ENCODE results near the gene CAMTA1. TPM values are rescaled to one million over a fixed set of nuclear protein-coding genes. Genes with fewer than 3 reads are reported as not detected.

The CAMTA1 gene
- total RNA-seq, 5 donors from 2014 or later (not counting 1 experiment from before 2014, with no cell fraction given), result 29.7 to 37.4 (median 34.6) TPM

DNA sequence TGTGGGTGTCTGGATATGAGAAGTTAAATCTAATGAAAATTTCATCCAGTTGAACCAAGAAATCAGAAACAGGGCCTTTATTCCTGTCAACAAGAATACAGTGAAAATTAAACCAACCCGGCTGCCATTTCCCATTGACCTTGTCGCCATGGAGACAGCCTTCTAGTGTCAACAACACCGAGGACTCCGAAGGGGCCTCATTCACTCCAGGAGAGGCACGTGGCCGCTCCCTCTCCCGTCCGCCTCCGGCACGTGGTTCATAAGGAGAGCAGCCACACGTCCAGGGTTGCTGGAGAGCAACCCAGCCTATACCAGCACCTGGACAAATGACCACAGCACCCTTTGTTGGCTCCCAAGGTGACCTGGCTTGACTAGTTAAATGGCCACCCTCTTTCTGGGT, 865.5 kb downstream of the CAMTA1 start:
- CTCF ChIA-PET, result no interaction called here
- ATAC-seq (replicated peaks in 1 of 4) (no peak), DNase-seq (no peak)
- Histone ChIP-seq H3K4me3 (ENCODE audit: control insufficient read depth in 1 of 2, extremely low read depth in 1 of 2, low read length in 1 of 2) (no peak overlapping the region), H3K9me3 (no peaks in the 10 kb centered on the region), H3K4me1 (ENCODE audit: control insufficient read depth in 1 of 2, extremely low read depth in 1 of 2, insufficient read depth in 2 of 2, low read length in 2 of 2) (peaks cover 0 to 4% of the 10 kb centered on the region in 2 experiments), H3K27ac (ENCODE audit: low read length) (no peak overlapping the region), H3K36me3 (ENCODE audit: control insufficient read depth in 2 of 2, extremely low read depth in 1 of 2, insufficient read depth in 1 of 2, low read length in 1 of 2) (no peaks in the 10 kb centered on the region), H3K27me3 (replicated peaks in 1 of 2; ENCODE audit: control insufficient read depth in 2 of 2, extremely low read depth in 1 of 2, insufficient read depth in 2 of 2, low read length in 1 of 2) (peaks cover 0 to 30% of the 10 kb centered on the region in 2 experiments)
- H3K4me1 Mint-ChIP-seq, result peaks cover 0 to 2% (median 0%) of the 10 kb centered on the region in 3 donors
- peaks cover 0 to 8% of the 10 kb centered on the region in 2 donors for H3K27me3 Mint-ChIP-seq
- WGBS (ENCODE audit: insufficient coverage), result 73% methylated on average over 3 of the region's 11 CpGs
- H3K36me3 Mint-ChIP-seq, result no peaks in the 10 kb centered on the region
- no peak overlapping the region for H3K27ac Mint-ChIP-seq
- no peaks in the 10 kb centered on the region for H3K9me3 Mint-ChIP-seq
- POLR2A ChIA-PET, result no interaction called here
- H3K4me3 Mint-ChIP-seq, result no peak overlapping the region

DNA sequence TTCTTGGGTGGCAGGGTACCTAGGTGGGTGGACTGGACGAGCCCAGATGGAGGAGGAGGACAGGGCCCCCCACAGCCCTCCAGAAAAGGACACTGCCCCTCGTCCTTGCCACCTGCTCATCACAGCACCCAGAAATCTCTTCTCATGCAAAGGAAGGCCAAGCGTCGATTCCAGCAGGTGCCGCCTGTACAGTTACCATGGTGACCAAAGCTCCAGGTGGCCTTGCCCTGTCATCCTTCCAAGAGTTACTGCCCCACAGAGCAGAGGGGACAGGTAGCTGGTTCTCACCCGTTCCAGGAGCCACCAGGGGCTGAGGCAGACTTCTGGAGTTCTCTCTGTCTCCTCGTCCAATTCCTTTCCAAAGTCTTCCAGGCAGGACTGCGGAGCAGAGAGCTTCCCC, 865.9 kb downstream of the CAMTA1 start:
- ChIA-PET POLR2A (no interaction called here), CTCF (no interaction called here)
- Histone ChIP-seq H3K27me3 (replicated peaks in 1 of 2; ENCODE audit: control insufficient read depth in 2 of 2, extremely low read depth in 1 of 2, insufficient read depth in 2 of 2, low read length in 1 of 2) (peaks cover 0 to 30% of the 10 kb centered on the region in 2 experiments), H3K9me3 (no peaks in the 10 kb centered on the region), H3K27ac (ENCODE audit: low read length) (no peak overlapping the region), H3K36me3 (ENCODE audit: control insufficient read depth in 2 of 2, extremely low read depth in 1 of 2, insufficient read depth in 1 of 2, low read length in 1 of 2) (no peaks in the 10 kb centered on the region), H3K4me1 (ENCODE audit: control insufficient read depth in 1 of 2, extremely low read depth in 1 of 2, insufficient read depth in 2 of 2, low read length in 2 of 2) (peaks cover 0 to 4% of the 10 kb centered on the region in 2 experiments), H3K4me3 (ENCODE audit: control insufficient read depth in 1 of 2, extremely low read depth in 1 of 2, low read length in 1 of 2) (no peak overlapping the region)
- H3K27me3 Mint-ChIP-seq, result peaks cover 0 to 8% of the 10 kb centered on the region in 2 donors
- no peak for DNase-seq
- no peaks in the 10 kb centered on the region for H3K36me3 Mint-ChIP-seq
- no peak overlapping the region for H3K27ac Mint-ChIP-seq
- no peaks in the 10 kb centered on the region for H3K4me1 Mint-ChIP-seq
- ATAC-seq (replicated peaks in 1 of 4), result no peak
- WGBS (ENCODE audit: insufficient coverage), result 73% methylated on average over 7 of the region's 8 CpGs
- no peaks in the 10 kb centered on the region for H3K9me3 Mint-ChIP-seq
- H3K4me3 Mint-ChIP-seq, result no peak overlapping the region

DNA sequence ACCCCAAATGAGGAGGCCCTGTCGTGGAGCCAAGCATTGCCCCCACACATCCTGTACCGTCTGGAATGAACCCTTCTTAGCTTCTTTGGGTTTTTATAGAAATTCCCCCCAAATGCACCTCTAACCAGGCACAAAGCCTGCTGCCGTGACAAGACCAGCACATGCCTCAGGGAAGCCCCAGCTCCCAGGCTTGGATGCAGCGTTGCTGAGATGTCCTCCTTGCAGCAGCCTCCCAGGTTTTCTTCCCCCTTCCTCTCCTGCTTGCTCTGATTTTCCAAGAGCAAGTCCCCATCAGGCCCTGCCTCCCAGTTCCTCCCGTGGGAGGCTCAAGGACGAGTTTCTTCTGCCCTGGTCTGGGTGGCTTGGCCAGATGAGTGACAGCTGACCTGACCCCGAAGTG, 866.8 kb downstream of the CAMTA1 start:
- no peaks in the 10 kb centered on the region for H3K9me3 Mint-ChIP-seq
- H3K4me3 Mint-ChIP-seq, result no peak overlapping the region
- no peak overlapping the region for H3K4me3 ChIP-seq (ENCODE audit: control insufficient read depth in 1 of 2, extremely low read depth in 1 of 2, low read length in 1 of 2)
- H3K9me3 ChIP-seq, result no peaks in the 10 kb centered on the region
- CTCF ChIA-PET, result interaction anchor here in 1 of 2 donors (0.6 to 1.3 kb wide), 2 partner anchors 8 to 88 kb away, joined by 3 to 5 read pairs; no protein-coding TSS in a partner anchor
- peaks cover 0 to 8% of the 10 kb centered on the region in 2 donors for H3K27me3 Mint-ChIP-seq
- POLR2A ChIA-PET, result interaction anchor here in 1 of 2 donors (0.7 kb wide), 1 partner anchor 59 kb away, joined by 3 read pairs; no protein-coding TSS in a partner anchor
- ATAC-seq (replicated peaks in 1 of 4) (no peak), DNase-seq (no peak)
- H3K4me1 Mint-ChIP-seq, result no peaks in the 10 kb centered on the region
- H3K36me3 Mint-ChIP-seq, result no peaks in the 10 kb centered on the region
- H3K27ac ChIP-seq (ENCODE audit: low read length), result no peak overlapping the region
- peaks cover 0 to 24% of the 10 kb centered on the region in 2 experiments for H3K27me3 ChIP-seq (replicated peaks in 1 of 2; ENCODE audit: control insufficient read depth in 2 of 2, extremely low read depth in 1 of 2, insufficient read depth in 2 of 2, low read length in 1 of 2)
- H3K36me3 ChIP-seq (ENCODE audit: control insufficient read depth in 2 of 2, extremely low read depth in 1 of 2, insufficient read depth in 1 of 2, low read length in 1 of 2), result no peaks in the 10 kb centered on the region
- WGBS (ENCODE audit: insufficient coverage), result 38% methylated on average over 7 of the region's 7 CpGs
- H3K27ac Mint-ChIP-seq, result no peak overlapping the region
- H3K4me1 ChIP-seq (ENCODE audit: control insufficient read depth in 1 of 2, extremely low read depth in 1 of 2, insufficient read depth in 2 of 2, low read length in 2 of 2), result peaks cover 0 to 4% of the 10 kb centered on the region in 2 experiments

DNA sequence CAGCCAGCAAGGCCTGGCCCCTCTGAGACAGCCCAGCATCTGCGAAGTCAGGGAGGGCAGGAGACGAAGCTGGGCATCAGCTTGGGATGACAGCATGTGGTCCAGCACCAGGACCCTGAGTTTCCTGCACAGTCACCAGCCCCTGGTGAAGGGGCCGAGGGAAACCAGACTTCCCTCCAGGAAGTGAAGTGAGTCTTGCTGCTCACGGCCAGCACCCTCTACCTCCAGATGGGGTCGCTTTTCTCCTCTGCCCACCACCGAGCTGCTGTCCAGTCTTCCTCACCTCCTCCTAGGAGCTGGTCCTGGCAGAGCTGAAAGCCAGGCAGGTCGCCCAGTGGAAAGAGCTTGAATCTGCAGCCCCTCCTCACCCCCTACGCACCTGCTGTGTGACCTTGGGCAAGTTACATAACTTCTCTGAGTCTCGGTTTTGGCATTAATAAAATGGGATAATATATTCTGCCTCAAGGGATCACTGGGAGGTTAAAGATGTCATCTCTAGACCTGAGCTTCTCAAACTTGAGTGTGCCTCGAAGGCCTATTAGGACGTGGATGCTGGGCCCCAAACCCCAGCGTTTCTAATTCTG, 867.4 kb downstream of the CAMTA1 start:
- CTCF ChIA-PET, result interaction anchor here in 1 of 2 donors (0.6 to 1.3 kb wide), 2 partner anchors 9 to 88 kb away, joined by 3 to 5 read pairs; no protein-coding TSS in a partner anchor
- POLR2A ChIA-PET, result interaction anchor here in 1 of 2 donors (0.7 kb wide), 1 partner anchor 60 kb away, joined by 3 read pairs; no protein-coding TSS in a partner anchor

GRCh38 chr1:7654725-7655124, 869.5 kb downstream of the CAMTA1 start:
- WGBS (ENCODE audit: insufficient coverage), result 71% methylated on average over 1 of the region's 1 CpG

More for the DNA sequence above, 867.4 kb downstream of the CAMTA1 start:
- H3K4me3 ChIP-seq (ENCODE audit: control insufficient read depth in 1 of 2, extremely low read depth in 1 of 2, low read length in 1 of 2), result no peak overlapping the region
- peaks cover 0 to 8% of the 10 kb centered on the region in 2 donors for H3K27me3 Mint-ChIP-seq
- no peaks in the 10 kb centered on the region for H3K4me1 ChIP-seq (ENCODE audit: control insufficient read depth in 1 of 2, extremely low read depth in 1 of 2, insufficient read depth in 2 of 2, low read length in 2 of 2)
- H3K27ac ChIP-seq (ENCODE audit: low read length), result no peak overlapping the region
- no peaks in the 10 kb centered on the region for H3K9me3 Mint-ChIP-seq
- ATAC-seq (replicated peaks in 1 of 4) (no peak), DNase-seq (no peak)
- 59% methylated on average over 9 of the region's 12 CpGs for WGBS (ENCODE audit: insufficient coverage)
- no peaks in the 10 kb centered on the region for H3K36me3 Mint-ChIP-seq
- H3K9me3 ChIP-seq, result no peaks in the 10 kb centered on the region
- H3K36me3 ChIP-seq (ENCODE audit: control insufficient read depth in 2 of 2, extremely low read depth in 1 of 2, insufficient read depth in 1 of 2, low read length in 1 of 2), result no peaks in the 10 kb centered on the region
- no peaks in the 10 kb centered on the region for H3K4me1 Mint-ChIP-seq
- H3K4me3 Mint-ChIP-seq, result no peak overlapping the region
- peaks cover 0 to 18% of the 10 kb centered on the region in 2 experiments for H3K27me3 ChIP-seq (replicated peaks in 1 of 2; ENCODE audit: control insufficient read depth in 2 of 2, extremely low read depth in 1 of 2, insufficient read depth in 2 of 2, low read length in 1 of 2)
- H3K27ac Mint-ChIP-seq, result no peak overlapping the region

GRCh38 chr1:7655354-7655753, 870.1 kb downstream of the CAMTA1 start:
- Mint-ChIP-seq H3K27ac (no peak overlapping the region), H3K4me1 (no peaks in the 10 kb centered on the region)
- WGBS (ENCODE audit: insufficient coverage), result 100% methylated on average over 1 of the region's 2 CpGs

More at GRCh38 chr1:7654725-7655124, 869.5 kb downstream of the CAMTA1 start:
- H3K27me3 ChIP-seq (replicated peaks in 1 of 2; ENCODE audit: control insufficient read depth in 2 of 2, extremely low read depth in 1 of 2, insufficient read depth in 2 of 2, low read length in 1 of 2), result peaks cover 0 to 3% of the 10 kb centered on the region in 2 experiments
- Mint-ChIP-seq H3K36me3 (no peaks in the 10 kb centered on the region), H3K27me3 (peaks cover 0 to 8% of the 10 kb centered on the region in 2 donors), H3K9me3 (no peaks in the 10 kb centered on the region), H3K27ac (no peak overlapping the region), H3K4me3 (no peak overlapping the region), H3K4me1 (no peaks in the 10 kb centered on the region)
- no peak overlapping the region for H3K27ac ChIP-seq (ENCODE audit: low read length)
- ChIA-PET CTCF (no interaction called here), POLR2A (no interaction called here)
- no peaks in the 10 kb centered on the region for H3K9me3 ChIP-seq
- no peaks in the 10 kb centered on the region for H3K4me1 ChIP-seq (ENCODE audit: control insufficient read depth in 1 of 2, extremely low read depth in 1 of 2, insufficient read depth in 2 of 2, low read length in 2 of 2)
- H3K36me3 ChIP-seq (ENCODE audit: control insufficient read depth in 2 of 2, extremely low read depth in 1 of 2, insufficient read depth in 1 of 2, low read length in 1 of 2), result no peaks in the 10 kb centered on the region
- ATAC-seq (replicated peaks in 1 of 4), result no peak
- no peak overlapping the region for H3K4me3 ChIP-seq (ENCODE audit: control insufficient read depth in 1 of 2, extremely low read depth in 1 of 2, low read length in 1 of 2)
- DNase-seq, result no peak

More at GRCh38 chr1:7655354-7655753, 870.1 kb downstream of the CAMTA1 start:
- Histone ChIP-seq H3K4me1 (ENCODE audit: control insufficient read depth in 1 of 2, extremely low read depth in 1 of 2, insufficient read depth in 2 of 2, low read length in 2 of 2) (no peaks in the 10 kb centered on the region), H3K27me3 (replicated peaks in 1 of 2; ENCODE audit: control insufficient read depth in 2 of 2, extremely low read depth in 1 of 2, insufficient read depth in 2 of 2, low read length in 1 of 2) (peaks cover 0 to 3% of the 10 kb centered on the region in 2 experiments), H3K36me3 (ENCODE audit: control insufficient read depth in 2 of 2, extremely low read depth in 1 of 2, insufficient read depth in 1 of 2, low read length in 1 of 2) (no peaks in the 10 kb centered on the region), H3K27ac (ENCODE audit: low read length) (no peak overlapping the region), H3K9me3 (no peaks in the 10 kb centered on the region), H3K4me3 (ENCODE audit: control insufficient read depth in 1 of 2, extremely low read depth in 1 of 2, low read length in 1 of 2) (no peak overlapping the region)
- DNase-seq, result no peak
- H3K4me3 Mint-ChIP-seq, result no peak overlapping the region
- POLR2A ChIA-PET, result no interaction called here
- no peaks in the 10 kb centered on the region for H3K9me3 Mint-ChIP-seq
- H3K36me3 Mint-ChIP-seq, result no peaks in the 10 kb centered on the region
- CTCF ChIA-PET, result no interaction called here
- H3K27me3 Mint-ChIP-seq, result peaks cover 0 to 6% of the 10 kb centered on the region in 2 donors
- no peak for ATAC-seq (replicated peaks in 1 of 4)

All from T-cell (primary cell).